Lung microvascular endothelial cell (primary cell): Measurements from ENCODE around the gene PRKCZ. TPM values are rescaled to one million over a fixed set of nuclear protein-coding genes. Genes with fewer than 3 reads are reported as not detected.
"Not testable (repeated sequence)": the region's sequence is repeated elsewhere in the genome, so short reads cannot be mapped to it uniquely, and the experiment has no call there.

Experiments
- DNase-seq, 2 donors: peaks; one replicate each; pipeline versions ENCODE4 v3.0.0 to v3.0.0-alpha.2; 2010; ENCODE audit warnings: low read depth in 2 of 2
- total RNA-seq: library from RNA; depleted of rRNA; stranded (reverse); fragments of >200 nt; gene quantifications from 2 replicates; pipeline ENCODE4 v1.2.1, GENCODE V29; 2014

The PRKCZ gene
- total RNA-seq, 1 donor from 2014 or later, result 29.8 TPM

DNA sequence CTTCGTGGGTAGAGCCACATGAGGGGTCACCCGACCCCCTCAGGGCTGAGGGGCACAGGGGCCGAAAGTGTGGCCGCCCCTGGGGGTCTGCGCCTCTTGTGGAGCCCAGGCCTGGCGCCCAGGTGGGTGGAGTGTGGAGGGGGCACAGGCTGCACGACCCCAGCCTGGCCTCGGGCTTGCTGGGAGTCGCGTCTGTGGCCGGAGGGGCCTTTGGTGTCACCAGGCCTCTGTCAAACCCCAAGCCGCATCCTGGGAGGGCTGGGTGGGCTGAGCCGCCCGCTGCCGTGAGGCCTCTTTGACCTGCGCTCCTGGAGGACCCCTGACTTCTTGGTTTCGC lies 83.6 kb downstream of the PRKCZ start:
- no peak for DNase-seq

GRCh38 chr1:2134266-2134620 lies 84.0 kb downstream of the PRKCZ start:
- no peak for DNase-seq

GRCh38 chr1:2134621-2135307 lies 84.6 kb downstream of the PRKCZ start:
- peak in 1 of 2 donors; percentile 22 for DNase-seq

- DNase-seq, result no peak
These were observed 85.2 kb downstream of the PRKCZ start for GRCh38 chr1:2135441-2135841.

GRCh38 chr1:2135941-2136340 lies 85.7 kb downstream of the PRKCZ start:
- no peak for DNase-seq

GRCh38 chr1:2136386-2137235 lies 86.4 kb downstream of the PRKCZ start:
- no peak for DNase-seq

DNA sequence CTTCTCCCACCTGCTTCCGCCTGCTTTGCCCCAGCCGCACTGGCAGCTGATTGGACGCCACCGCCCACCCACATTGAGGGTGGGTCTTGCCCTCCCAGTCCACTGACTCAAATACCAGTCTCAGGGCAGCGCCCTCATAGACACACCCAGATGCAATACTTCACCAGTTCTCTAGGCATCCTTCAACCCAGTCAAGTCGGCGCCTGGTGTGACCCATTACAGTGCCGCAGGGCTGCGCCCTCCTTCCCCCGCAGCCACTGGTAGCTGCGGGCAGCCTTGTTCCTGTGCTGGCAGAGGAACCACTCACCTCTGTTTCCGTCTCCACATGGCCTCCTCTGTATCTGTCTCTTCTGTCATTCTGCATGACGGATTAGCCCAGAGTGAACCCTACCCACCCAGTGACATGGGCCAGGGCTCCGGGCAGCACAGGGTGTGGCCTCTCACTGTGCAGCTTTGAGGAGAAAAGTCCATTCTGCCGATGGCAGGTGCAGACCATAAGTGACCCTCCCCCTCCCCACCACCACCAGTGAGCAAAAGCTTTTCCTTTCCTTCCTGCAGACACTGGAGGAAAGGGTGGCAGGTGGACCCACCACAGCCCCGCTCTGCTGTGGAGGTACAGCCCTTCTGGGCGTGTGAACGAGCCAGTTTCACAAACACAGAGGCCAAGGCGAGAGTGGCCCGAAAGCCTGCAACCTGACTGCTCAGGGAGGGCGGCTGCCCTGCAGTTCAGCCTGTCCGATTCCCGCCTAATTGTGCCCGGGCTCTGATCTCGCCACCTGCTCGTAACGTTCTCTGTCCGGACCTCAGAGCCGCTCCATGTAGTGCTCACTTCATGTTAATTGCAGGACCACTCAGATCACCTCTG lies 87.3 kb downstream of the PRKCZ start:
- DNase-seq, result no peak

GRCh38 chr1:2139156-2139555 lies 88.9 kb downstream of the PRKCZ start:
- DNase-seq, result not testable (repeated sequence)

GRCh38 chr1:2141025-2141424 lies 90.8 kb downstream of the PRKCZ start:
- no peak for DNase-seq

GRCh38 chr1:2143814-2144500 lies 93.7 kb downstream of the PRKCZ start:
- DNase-seq, result no peak

GRCh38 chr1:2144501-2145090 lies 94.4 kb downstream of the PRKCZ start:
- DNase-seq, result no peak

DNA sequence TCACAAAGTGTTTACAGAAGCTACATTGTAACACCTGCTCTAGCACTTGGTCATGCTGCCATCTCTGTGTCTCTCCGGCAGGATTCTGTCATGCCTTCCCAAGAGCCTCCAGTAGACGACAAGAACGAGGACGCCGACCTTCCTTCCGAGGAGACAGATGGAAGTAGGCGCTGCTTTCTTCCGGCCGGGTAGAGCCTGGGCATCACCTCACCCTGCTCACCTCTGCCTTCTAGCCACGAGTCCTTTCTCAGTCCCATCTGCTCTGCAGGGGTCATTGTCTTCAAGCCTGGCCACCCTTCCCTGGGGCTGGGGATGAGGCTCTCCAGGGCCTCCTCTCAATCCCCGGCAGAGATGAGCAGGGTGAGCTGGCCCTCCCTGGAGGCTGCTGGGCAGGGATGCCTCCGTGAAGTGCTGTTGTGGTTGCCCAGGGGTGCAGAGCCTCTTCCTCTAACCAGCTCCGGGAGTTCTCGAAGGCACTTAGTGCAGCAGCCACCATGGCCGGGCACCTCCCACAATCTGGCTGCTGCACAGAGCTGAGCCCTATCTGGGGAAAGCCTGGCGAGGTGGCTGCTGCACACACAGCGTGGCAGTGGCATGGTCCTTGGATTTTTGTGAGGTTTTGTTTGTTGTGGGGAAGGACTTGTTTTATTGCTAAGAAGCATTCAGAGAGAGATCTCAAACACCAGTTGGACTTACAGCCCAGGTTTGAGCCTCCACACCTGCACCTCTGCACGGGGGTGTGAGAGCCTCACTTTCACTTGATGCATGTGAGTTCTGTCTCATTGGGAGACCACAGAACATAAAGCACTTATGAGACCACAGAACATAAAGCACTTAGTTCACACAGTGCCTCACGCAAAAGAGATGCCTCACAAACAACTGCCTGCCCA lies 96.0 kb downstream of the PRKCZ start:
- no peak for DNase-seq

- no peak for DNase-seq
These were observed 96.8 kb downstream of the PRKCZ start for GRCh38 chr1:2146836-2147517.

DNA sequence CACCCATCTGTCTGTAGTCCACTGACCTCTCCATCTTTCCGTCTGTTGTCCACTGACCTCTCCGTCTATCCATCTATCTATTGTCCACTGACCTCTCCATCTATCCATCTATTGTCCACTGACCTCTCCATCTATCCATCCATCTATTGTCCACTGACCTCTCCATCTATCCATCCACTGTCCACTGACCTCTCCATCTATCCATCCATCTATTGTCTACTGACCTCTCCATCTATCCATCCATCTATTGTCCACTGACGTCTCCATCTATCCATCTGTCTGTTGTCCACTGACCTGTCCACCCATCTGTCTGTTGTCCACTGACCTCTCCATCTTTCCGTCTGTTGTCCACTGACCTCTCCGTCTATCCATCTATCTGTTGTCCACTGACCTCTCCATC lies 97.7 kb downstream of the PRKCZ start:
- DNase-seq, result not testable (repeated sequence)

GRCh38 chr1:2148691-2149090 lies 98.5 kb downstream of the PRKCZ start:
- DNase-seq, result peak; percentile 64 to 93

- no peak for DNase-seq
These were observed 100.6 kb downstream of the PRKCZ start for GRCh38 chr1:2150801-2151200.

GRCh38 chr1:2151252-2151651 lies 101.0 kb downstream of the PRKCZ start:
- DNase-seq, result peak in 1 of 2 donors; percentile 25

- no peak for DNase-seq
These were observed 101.7 kb downstream of the PRKCZ start for GRCh38 chr1:2151911-2152310.

DNA sequence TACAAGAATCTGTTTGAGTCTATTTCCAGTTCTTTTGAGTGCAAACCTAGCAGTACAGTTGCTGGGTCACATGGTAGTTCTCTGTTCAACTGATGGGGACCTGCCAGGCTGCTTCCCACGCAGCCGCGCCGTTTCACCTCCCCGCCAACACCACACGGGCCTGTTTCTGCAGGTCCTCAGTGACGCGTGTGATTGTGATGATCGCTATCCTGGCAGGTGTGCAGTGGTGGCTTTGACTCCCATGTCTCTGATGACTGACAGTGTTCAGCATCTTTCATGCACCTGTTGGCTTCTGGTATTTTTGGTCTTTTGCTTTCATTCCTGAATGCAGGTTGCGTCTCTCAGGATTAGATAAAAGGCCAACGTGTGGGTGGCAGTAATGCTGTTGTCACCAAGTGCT lies 102.7 kb downstream of the PRKCZ start:
- no peak for DNase-seq

DNA sequence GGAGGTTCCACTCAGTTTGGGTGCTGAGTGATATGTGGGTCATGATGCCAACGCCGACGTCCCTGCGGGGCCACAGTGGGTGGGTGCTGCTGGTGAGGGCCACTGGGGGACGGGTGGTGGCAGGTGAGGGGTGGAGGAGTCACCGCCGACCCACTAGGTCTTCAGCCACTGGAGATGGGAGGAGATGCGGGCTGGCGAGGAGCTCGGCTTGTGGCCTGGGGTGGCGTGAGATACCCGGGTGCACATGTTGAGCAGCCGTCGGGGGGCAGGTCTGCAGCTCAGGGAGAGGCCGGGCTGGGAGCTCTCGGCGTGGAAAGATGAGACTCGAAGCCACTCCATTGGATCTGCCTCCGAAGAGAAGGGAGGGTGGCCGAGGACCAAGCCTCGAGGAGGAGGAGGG lies 103.8 kb downstream of the PRKCZ start:
- no peak for DNase-seq
